Iris pigment epithelial cell (primary cell): ENCODE measurements around the gene SCFD2.

ENCODE experiments used
- DNase-seq: peaks from one replicate; pipeline ENCODE4 v3.0.0-alpha.2; 2011; ENCODE audit warnings: low read depth

Gene SCFD2

GRCh38 chr4:52880994-52881393 is 484.9 kb downstream of the SCFD2 start:
- no peak for DNase-seq

DNA sequence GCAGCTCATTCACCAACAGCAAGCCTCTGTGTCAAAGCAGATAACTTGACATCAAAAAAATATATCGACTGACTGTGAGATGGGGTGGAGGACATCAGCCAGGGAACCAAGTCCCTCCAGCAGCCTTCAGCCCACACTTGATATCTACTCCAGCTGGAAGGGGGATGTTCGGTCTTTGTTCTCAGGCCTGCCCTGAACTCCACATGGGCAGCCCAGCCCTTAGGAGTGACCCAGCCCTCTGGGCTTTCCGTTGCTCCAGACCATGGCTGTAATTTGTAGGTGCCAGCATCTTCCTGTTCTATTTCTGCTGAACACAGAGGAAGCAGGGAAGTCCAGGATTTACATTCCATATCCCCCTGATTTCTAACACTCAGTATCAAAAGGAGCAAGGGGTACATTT is 486.4 kb downstream of the SCFD2 start:
- DNase-seq: no peak

GRCh38 chr4:52877694-52878093 is 488.2 kb downstream of the SCFD2 start:
- DNase-seq: peak; percentile 50

DNA sequence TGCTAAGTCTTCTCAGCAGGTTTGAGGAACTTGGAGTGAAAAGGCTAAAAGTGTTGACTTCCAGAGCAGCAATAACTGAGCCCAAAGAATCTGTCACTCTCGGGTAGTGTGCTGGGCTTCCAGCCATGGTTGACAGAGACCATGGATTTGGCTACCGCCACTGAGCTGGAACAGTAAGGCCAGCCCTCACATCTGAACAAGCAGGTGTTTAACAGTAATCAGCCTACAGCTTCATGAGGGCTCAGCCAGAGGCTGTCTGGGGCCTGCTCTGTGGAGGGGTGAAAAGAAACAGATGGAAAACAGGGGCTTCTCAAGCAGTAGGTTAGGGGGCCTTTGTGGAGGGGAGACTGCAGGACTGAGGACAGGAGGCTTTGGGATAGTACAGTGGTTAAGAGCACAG is 488.8 kb downstream of the SCFD2 start:
- no peak for DNase-seq

DNA sequence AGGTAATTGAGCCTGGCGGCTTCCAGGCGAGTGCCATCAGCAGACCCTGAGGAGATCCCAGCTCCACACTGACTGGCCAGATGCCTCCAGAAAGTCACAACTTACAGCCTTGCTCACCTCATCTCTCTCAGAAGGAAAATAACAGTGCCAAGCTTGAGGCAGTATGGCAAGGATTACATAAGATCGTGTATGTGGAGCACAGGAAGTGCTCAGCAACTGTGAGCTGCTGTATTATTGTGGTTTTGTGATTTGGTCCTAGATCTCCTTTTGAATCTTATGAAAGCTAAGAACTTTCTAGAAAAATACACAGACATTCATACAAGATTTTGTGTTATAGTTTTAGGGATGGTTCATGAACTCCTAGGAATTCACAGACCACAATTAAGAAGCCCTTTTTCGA is 489.8 kb downstream of the SCFD2 start:
- DNase-seq: no peak

GRCh38 chr4:52874948-52875347 is 490.9 kb downstream of the SCFD2 start:
- DNase-seq: no peak

GRCh38 chr4:52873861-52874343 is 492.0 kb downstream of the SCFD2 start:
- peak; percentile 7 for DNase-seq

DNA sequence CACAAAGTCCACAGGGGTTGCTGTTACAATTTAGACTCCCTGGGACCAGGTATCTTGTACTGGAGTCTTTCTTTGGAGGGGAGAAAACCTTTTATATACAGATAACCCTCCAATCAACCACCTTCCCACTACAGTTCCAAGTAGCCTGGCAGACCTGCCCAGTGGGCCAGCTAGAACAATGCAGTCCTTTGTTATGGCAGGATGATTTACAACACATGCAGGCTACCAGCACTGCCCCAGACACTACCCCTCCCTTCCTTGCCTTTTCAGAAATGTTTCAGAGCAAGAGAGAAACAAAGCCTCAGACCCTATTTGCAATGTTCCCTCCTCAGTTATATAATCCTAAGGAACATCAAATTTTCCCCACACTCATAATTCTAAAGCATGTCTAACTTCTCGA is 492.7 kb downstream of the SCFD2 start:
- no peak for DNase-seq

DNA sequence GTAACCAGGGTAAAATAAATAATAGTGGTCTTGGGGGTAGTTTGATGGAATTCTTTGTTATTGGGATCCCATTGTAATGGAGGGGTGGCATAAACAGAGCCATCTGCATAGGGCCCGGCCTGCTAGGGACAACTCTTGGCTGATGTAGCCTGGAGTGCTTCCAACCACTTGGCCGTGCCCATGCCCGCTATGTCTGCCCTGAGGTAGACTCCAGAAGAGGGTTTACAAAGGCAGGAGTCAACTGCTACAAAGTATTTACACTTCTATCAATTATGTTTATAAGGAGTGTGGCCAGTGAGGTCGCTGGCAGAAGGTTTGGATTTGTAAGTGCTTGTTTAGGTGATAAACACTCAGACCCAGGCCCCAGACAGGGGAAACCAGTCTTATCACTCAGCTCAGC is 495.6 kb downstream of the SCFD2 start:
- DNase-seq: no peak

- no peak for DNase-seq
Observed at GRCh38 chr4:52869656-52870055, 496.2 kb downstream of the SCFD2 start.

GRCh38 chr4:52869196-52869595 is 496.7 kb downstream of the SCFD2 start:
- DNase-seq: peak; percentile 31

GRCh38 chr4:52868133-52868532 is 497.7 kb downstream of the SCFD2 start:
- no peak for DNase-seq

- DNase-seq: no peak
Observed at GRCh38 chr4:52867163-52867562, 498.7 kb downstream of the SCFD2 start.

DNA sequence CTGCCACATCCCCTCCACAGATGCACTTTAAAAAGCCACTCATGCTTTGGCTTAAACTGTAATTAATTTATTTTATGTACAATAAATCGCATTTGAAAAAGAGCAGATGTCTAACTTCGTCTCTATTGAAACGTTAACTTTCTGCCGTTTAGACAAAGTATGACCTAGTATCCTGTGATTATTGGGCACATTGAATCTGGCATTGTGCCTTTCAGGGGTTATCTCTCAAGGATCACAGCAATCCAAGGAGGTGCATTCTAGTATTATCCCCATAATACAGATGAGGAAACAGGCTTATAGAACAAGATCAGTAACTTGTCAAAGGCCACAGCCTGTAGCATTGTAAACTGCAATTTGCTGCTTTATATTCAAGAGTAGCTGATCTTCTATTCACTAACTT is 499.1 kb downstream of the SCFD2 start:
- no peak for DNase-seq

- no peak for DNase-seq
Observed at GRCh38 chr4:52865300-52865699, 500.6 kb downstream of the SCFD2 start.

DNA sequence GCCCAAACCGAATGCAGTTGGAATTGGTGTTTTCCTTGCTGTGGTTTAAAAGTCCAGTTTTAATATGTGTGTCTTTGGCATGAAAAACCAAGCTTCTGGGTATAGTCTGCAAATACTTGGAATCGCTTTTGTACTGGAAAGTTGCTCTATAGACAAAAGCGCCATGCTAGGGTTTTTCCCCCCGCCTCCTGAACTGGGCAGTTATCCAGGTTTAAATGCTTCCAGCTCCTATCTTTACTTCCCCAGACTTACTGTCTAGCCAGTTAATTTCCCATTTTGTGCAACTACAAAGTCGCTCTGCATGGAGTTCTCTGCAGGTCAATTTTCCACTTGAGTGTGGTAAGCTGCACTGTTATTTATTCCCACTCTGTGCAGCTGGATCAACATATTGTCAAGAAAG is 501.1 kb downstream of the SCFD2 start:
- DNase-seq: peak; percentile 42

DNA sequence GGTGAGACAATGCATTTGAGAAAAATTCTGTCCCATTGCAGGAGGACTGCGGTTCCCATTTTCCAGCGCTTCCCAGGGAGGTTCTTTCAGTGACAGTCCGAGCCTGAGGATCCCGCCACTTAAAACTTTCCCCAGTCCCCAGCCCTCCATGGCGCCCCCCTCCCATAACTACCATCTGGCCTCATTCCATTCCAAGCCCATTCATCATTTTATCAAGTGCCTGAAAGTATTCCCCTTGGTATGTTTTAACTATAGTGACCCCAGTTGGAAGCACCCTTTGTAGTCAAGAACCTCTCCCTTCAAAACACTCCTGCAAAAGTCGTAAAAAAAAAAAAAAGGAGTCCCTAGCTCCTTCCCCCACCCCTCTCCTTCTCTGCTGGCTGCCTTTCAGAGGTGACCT is 502.5 kb downstream of the SCFD2 start:
- no peak for DNase-seq

GRCh38 chr4:52862639-52863161 is 503.2 kb downstream of the SCFD2 start:
- DNase-seq: no peak

GRCh38 chr4:52861879-52862616 is 503.8 kb downstream of the SCFD2 start, which contains the start of gene RASL11B:
RASL11B (plus strand) TSS chr4:52862317; CDS start chr4:52862508, 191 bp downstream.
- DNase-seq: peak; percentile 66

DNA sequence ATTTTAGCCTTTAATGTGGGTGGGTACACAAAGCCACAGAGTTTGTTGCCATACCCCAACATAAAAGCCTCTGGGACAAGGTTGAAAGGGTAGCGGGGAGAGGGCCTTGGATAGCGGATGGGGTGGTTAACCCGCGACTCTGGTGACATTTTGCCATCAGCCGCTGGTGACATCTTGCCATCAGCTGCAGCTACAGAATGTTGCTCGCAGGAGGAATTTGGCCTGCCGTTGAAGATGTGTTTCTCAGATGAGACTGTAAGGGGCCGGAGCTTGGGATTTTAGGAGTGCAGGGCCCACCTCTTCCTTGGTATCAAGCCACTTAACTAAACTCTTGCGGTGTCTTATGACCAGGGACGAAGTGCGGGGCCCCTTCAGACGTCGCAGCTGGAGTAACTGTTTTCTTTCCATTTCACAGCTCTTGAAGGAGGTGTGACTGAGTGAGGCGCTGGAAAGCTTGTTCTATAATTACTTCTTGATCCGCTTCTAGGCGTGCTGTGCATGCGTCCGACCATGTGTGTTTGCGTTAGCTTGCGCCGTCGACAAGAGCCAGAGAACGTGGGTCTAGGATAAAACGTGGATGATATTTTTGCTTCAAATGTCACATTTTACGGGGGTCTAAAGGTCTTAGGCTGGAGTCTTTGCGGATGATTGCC is 504.6 kb downstream of the SCFD2 start:
- no peak for DNase-seq

- no peak for DNase-seq
Observed at GRCh38 chr4:52860361-52860760, 505.5 kb downstream of the SCFD2 start.

DNA sequence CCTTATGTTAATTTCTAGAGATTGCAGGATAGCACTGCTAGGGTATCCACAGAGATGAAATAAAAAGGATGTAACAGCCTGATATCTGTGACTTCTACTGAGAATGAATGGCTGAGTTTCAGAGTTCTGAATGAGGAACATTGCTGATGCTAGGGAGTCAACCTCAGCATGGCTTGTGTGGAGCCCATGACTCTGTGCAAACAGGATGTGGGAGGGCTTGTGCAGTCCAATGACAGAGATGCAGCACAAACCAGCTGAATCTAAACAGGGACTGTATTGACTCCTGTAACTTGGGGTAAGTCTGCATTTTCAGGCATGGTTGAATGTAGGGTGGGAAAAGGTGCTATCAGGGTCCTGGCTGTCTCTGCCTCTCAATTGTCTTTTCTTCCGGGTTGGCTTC is 509.1 kb downstream of the SCFD2 start:
- no peak for DNase-seq

GRCh38 chr4:52853351-52853750 is 512.5 kb downstream of the SCFD2 start:
- DNase-seq: peak; percentile 24
